Stimulated activated CD4-positive, alpha-beta T cell treated with anti-CD3 and anti-CD28 coated beads, Interleukin-4, amount 100 ng/mL, for 1 hour (primary cell): Measurements from ENCODE around the gene CDK19.
"Not testable (repeated sequence)": the region's sequence is repeated elsewhere in the genome, so short reads cannot be mapped to it uniquely, and the experiment has no call there.

ENCODE experiments used
- DNase-seq: peaks from one replicate; pipeline ENCODE4 v3.0.0-alpha.2; 2020

The CDK19 gene

DNA sequence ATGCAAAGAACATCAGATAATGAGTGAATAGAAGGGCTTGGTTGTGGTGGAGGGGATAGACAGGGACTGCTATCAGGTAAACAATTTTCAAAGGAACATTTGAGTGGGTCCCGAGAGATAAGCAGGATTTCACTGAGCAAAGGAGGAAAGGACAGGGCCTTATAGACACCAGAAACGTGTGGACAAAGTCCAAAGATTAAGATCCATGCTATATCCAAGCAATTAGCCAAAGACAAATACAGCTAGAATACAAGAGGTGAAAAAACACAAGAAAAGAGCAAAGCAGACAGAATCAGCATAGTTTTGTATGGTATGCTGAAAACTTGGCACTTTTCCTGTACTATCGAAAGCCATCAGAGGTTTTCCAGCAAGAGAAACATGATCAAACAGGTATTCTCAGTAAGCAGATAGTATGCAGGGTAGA lies 59.8 kb downstream of the CDK19 start:
- no peak for DNase-seq

DNA sequence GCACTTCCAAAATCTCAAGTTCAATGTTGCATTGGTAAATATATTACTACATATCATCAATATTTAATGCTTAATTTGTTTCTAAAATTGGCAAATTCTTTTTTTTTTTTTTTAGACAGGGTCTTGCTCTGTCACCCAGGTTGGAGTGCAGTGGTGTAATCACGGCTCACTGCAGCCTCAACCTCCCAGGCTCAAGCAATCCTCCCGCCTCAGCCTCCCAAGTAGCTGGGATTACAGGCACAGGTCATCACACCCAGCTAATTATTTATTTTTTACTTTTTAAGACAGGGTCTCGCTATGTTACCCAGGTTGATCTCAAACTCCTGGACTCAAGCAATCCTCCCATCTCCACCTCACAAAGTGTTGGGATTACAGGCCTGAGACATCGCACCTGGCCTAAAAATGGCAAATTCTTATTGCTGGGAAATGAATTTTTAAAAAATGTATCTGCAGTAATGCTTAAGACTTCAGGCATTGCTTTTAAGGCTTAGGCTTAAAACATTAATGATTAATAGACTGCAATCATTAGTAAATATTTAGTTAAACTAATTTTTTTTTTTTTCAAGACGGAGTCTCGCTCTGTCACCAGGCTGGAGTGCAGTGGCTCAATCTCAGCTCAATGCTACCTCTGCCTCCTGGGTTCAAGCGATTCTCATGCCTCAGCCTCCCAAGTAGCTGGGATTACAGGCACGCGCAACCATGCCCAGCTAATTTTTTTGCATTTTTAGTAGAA lies 61.2 kb downstream of the CDK19 start:
- not testable (repeated sequence) for DNase-seq

DNA sequence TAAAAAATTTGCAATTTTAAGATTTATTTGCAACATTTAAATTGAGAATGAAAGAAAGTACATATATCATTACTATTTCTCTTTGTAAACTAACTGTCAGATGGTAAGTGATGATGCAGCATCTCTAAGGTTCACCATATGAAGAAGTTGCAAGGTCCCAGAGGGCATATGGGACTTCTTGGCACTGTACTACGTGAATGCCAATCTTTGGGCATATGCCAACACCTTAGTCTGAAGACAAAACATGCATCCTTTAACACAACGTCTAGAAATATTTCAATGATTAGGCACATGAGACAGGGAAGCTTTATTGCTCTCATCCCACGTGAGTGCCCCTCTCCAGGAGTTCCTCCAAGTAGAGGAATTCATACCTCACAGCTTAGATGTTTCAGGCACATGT lies 66.8 kb downstream of the CDK19 start:
- no peak for DNase-seq

DNA sequence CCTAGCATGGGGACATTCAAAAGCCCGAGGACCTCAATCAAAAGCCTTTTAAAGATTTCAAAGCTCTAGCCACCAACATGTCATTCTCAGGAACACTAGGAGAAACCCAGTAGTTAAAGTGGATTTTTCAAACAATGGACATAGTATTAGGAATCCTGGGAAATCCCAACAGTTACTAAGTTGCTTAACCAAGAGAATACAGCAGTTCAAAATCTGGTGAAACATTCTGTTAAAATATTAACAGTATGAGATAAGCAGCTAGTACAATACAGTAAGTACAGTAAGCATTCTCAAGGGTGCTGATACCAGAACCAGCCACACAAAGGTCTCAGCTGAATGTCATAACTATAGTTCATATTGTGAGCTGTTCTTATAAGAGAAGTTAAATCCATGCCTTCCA lies 68.6 kb downstream of the CDK19 start:
- no peak for DNase-seq

GRCh38 chr6:110744991-110745390 lies 70.3 kb downstream of the CDK19 start:
- no peak for DNase-seq

DNA sequence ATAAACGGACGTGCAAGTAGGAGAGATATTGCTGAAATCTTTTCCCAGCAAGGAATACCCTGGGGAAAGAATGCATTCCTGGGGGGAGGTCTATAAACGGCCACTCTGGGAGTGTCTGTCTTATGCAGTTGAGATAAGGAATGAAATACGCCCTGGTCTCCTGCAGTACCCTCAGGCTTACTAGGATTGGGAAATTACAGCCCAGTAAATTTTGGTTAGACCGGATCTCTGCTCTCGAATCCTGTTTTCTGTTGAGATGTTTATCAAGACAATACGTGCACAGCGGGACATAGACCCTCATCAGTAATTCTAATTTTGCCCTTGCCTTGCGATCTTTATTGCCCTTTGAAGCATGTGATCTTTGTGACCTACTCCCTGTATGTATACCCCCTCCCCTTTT lies 72.7 kb downstream of the CDK19 start:
- DNase-seq = not testable (repeated sequence)

DNA sequence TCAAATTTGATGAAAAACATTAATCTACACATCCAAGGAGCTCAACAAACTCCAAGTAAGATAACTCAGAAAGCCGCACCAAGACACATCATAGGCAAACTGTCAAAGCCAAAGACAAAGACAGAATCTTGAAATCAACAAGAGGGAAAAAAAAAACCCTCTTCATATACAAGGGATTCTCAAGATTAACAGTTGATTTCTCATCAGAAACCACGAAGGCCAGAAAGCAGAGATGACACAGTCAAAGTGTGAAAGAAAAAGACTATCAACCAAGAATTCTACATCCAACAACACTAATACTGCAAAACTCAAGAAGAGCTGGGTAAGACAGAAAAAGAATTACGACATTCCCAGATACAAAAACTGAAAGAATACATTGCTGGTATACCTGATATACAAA lies 73.8 kb downstream of the CDK19 start:
- no peak for DNase-seq

DNA sequence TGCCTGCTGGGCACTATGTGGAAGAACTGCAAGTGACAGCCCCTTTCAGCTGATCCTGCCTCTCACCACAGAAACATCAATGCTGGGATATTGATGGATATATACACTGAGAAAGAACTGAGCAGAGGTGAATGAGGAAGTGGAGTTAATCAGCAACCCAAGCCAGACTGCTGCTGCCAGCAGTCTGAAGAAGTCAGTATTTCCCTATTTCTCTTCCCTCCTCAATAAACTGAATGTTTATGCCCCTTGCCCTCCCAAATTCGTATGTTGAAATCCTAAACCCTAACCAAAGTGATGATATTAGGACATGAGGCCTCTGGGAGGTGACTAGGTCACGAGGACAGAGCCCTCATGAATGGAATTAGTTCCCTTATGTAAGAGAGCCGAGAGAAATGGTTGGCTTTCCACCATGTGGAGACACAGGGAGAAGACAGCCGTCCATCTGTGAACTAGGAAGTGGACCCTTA lies 76.3 kb downstream of the CDK19 start:
- no peak for DNase-seq

DNA sequence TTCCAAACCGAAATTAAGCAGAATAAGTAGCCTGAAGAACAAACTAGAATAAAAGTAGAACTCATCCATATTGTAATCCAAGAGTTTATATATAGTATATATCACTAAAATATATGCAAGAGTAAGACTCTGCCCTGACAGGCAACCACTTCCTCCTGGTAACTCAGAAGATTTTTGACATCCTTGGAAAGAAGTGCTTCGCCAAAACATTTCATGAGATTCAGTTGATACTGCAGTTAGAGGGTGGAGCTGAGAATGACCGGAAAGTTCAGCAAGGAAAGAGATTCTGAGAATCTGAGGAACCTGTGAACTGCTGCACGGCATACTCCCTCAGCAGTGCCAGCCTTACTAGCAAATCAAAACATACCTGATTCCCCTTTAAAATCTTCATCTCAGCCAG lies 79.6 kb downstream of the CDK19 start:
- no peak for DNase-seq

DNA sequence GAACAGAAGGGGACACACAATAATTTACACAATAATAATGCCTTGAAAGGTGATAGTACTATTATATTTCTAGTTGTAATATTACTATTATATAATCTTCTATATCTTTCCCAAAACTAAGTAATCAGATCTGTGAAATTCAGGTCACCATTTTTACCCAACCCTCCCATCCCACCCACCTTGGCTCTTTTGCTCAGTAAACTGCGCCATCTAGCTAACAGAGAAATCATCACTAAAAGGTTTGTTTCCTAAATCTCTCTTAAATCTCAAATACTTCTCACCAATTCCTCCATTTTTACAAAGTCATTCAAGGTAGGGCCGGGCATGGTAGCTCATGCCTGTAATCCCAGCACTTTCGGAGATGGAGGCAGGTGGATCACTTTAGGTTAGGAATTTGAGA lies 83.4 kb downstream of the CDK19 start:
- no peak for DNase-seq

DNA sequence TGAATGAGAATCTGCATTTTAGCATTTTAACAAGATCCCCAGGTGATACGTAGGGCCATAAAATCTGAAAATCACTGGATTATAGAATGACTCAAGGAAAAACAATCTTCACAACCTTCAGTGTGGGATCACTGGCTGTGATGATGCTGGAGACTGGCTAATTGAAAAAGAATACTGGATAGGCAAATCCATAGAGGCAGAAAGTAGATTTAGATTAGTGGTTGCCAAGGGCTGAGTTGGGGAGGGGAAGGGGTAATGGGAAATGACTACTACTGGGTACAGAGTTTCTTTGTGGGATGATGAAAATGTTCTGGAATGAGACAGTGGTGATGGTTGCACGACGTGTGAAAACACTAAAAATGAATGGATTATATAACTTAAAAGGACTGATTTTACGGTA lies 84.1 kb downstream of the CDK19 start:
- DNase-seq = no peak

GRCh38 chr6:110728501-110728900 lies 86.8 kb downstream of the CDK19 start:
- DNase-seq = no peak

DNA sequence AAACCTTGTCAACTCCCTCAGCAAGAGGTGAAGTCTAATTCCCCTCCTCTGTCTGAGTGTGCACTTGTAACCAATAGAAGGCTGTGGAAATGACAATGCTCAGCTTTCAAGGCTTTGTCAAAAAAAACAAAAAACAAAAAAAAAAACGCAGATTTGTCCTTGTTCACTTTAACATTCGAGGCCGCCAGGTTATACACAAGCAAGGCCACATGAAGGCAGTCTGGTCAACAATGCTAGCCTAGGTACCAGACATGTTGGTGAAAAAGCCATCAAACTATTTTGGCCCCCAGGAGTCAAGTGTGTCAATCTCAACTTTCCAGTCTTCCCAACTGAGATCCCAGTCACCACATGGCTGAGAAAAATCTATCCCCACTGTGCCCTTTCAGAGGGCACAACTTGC lies 92.3 kb downstream of the CDK19 start:
- no peak for DNase-seq

DNA sequence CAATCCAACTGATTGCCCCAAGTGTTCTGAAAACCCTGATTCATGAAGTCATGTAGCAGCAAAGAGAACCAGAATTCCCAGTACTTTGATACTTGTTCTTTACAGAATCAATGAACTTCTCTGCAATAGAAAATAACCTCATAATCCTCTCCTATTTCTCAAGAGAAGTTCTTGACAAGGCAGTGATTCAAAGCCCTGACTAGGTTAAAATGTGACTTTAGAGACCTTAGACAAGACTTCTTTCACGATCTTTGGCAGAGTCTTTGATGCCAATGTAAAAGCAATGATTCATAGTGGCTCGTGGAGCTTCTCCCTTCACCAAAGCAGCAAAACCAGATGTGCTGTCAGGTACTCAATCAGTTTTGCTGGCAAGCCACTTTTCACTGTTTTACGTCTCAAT lies 95.2 kb downstream of the CDK19 start:
- DNase-seq = no peak

GRCh38 chr6:110719601-110720000 lies 95.7 kb downstream of the CDK19 start:
- not testable (repeated sequence) for DNase-seq

- no peak for DNase-seq
Measured at GRCh38 chr6:110714143-110714542, 101.1 kb downstream of the CDK19 start.

- no peak for DNase-seq
Measured at GRCh38 chr6:110712238-110712637, 103.0 kb downstream of the CDK19 start.

- no peak for DNase-seq
Measured at GRCh38 chr6:110710115-110710514, 105.2 kb downstream of the CDK19 start.

DNA sequence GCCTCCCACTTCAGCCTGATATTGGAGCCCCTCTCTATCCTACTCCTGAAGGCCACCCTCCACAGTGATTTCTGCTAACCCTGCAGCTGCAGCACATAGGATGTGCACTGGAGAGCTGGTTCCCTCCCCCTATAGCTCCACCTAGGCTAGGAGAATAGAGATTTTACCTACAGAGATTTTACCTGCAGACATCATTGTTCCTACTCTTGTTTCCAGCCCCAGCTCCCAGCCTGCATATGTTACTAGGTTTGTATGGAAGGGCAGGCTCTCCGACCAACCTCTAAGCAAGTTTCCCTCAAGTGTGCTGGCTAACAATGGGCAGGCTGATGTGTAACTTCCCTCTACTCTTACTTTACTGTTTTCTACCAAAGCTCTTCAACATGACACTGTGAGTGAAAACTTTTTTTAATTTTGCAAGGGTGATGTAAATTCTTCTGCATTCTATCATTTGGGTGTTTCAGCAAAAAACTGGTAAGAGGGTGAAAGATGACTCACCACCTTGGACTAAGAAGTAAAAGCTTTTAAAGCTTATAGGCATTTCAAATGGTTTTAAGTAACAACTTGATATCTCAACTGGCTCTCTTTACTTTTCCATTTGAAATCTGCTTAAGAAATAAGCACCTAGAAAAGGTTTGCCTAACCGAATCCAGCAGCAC lies 106.8 kb downstream of the CDK19 start:
- no peak for DNase-seq

DNA sequence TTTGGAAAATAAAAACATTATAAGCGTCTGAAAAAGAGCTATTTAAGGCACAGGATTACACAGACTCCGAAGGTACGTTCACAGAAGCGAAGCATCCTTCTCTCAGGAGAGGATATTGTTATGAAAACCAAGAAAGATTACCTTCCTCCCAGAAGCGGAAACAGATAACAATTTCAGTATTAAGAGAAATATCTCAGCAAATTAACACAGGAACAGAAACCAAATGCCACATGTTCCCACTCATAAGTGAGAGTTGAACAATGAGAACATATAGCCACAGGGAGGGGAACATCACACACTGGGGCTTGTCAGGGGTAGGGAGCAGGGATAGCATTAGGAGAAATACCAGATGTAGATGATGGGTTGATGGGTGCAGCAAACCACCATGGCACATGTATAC lies 109.7 kb downstream of the CDK19 start:
- no peak for DNase-seq

GRCh38 chr6:110703906-110704594 lies 111.2 kb downstream of the CDK19 start:
- no peak for DNase-seq

DNA sequence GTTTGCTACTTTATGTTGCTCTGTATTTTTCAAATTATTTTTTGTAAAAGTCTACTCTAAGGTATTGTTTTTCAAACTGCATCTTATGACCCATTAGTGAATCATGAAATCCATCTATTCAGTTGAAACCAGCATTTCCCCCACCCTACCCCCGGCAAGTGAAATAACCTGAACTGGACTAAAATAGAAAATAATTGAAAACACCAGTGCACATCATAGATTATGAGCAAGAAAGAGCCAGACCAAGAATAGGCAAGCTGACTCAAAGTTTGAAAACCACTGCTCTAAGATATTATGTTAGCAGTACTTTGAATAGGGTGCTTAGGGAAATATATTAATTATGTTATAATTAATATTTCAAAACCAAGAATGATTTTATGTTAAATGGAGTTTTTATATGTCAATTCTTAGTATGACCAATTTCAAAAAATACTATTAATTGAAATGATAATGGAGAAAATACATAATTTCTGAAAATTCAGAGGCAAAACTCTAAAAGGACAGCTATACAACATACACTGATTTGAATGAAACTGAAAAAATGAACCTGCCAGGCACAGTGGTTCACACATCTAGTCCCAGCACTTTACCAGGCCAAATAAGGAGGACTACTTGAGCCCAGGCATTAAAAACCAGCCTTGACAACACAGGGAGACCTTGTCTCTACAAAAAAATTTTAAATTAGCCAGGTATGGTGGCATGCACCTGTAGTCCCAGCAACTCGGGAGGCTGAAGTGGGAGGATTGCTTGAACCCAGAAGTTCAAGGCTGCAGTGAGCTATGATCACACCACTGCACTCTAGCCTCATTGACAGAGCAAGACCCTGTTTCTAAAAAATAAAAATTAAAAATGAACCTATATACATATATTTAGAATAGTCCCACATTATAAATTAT lies 112.0 kb downstream of the CDK19 start:
- DNase-seq = no peak

- no peak for DNase-seq
Measured at GRCh38 chr6:110699780-110700179, 115.5 kb downstream of the CDK19 start.
